K562 (cell line): ENCODE measurements around the gene PRXL2B. TPM values are rescaled to one million over a fixed set of nuclear protein-coding genes. Genes with fewer than 3 reads are reported as not detected.

Experiments used
- ATAC-seq: fragments of 200-7000 bp; cut with Tn5 transposase; 3 replicates; pipeline ENCODE4 v1.9.1; 2020; ENCODE audit warnings: moderate library complexity
- BruUV-seq: library from RNA; stranded (reverse); fragments of 400-500 nt; replicated peaks from 2 replicates; lab custom pipeline; 2021; lab: Mats Ljungman, UMichigan
- CTCF ChIA-PET: fragments of 300-600 bp; formaldehyde crosslinking; extraction: SDS; loops from one replicate; lab custom pipeline; 2021; ENCODE audit warnings: low intra/inter-chr PET ratio; lab: Yijun Ruan, JAX
- POLR2A ChIA-PET: fragments of 300-600, 350-650 bp; sonication (Branson Sonifier 250); formaldehyde crosslinking; extraction: SDS; loops from one replicate; lab custom pipeline; 2021; ENCODE audit warnings: antibody characterized with exemption, inconsistent platforms; lab: Yijun Ruan, JAX
- DNase-seq, 4 experiments: peaks; one replicate each; pipeline versions ENCODE4 v3.0.0 to v3.0.0-alpha.2; 2011 to 2018; ENCODE audit warnings: low spot score in 3 of 4, mixed read lengths in 3 of 4; ENCODE audit errors: extremely low read depth in 1 of 4
- FAIRE-seq: peaks from 2 replicates; lab custom pipeline; 2011; peaks lifted over from hg19 to GRCh38; lab: Jason Lieb, UNC
- H2AFZ ChIP-seq: 2 replicates; pipeline ENCODE4 v1.6.0; 2011; ENCODE audit warnings: low read depth, low read length, control low read depth, inconsistent platforms
- H3K27ac ChIP-seq: fragments of 200-600 bp; 3 replicates; pipeline ENCODE4 v1.8.0; 2011; ENCODE audit warnings: low read depth, mild to moderate bottlenecking, control low read depth, inconsistent platforms, low read length, moderate library complexity, mixed read lengths; ENCODE audit errors: extremely low read depth
- H3K27me3 ChIP-seq, 2 experiments: fragments of 300-600 bp in 1 of 2; 2 replicates in 1 of 2; 3 replicates in 1 of 2; pipeline versions ENCODE4 v1.6.0 to v1.8.0; 2011; ENCODE audit warnings: inconsistent platforms in 2 of 2, low read length in 2 of 2, mild to moderate bottlenecking in 1 of 2, mixed read lengths in 1 of 2, moderate library complexity in 1 of 2; ENCODE audit not compliant: control insufficient read depth in 2 of 2, insufficient read depth in 2 of 2
- H3K36me3 ChIP-seq: fragments of 300-600 bp; 3 replicates; pipeline ENCODE4 v1.8.0; 2011; ENCODE audit warnings: mild to moderate bottlenecking, low read length, inconsistent platforms; ENCODE audit not compliant: control insufficient read depth, insufficient read depth
- H3K4me1 ChIP-seq, 2 experiments: fragments of 200-600 bp in 1 of 2; replicated peaks in 1 of 2; 2 replicates in 1 of 2; 3 replicates in 1 of 2; pipeline versions ENCODE4 v1.5.1 to v1.8.0; 2011; ENCODE audit warnings: inconsistent platforms in 2 of 2, low read length in 2 of 2, mild to moderate bottlenecking in 1 of 2, mixed read lengths in 1 of 2, moderate library complexity in 1 of 2; ENCODE audit not compliant: control insufficient read depth in 2 of 2, insufficient read depth in 2 of 2
- H3K4me2 ChIP-seq: 2 replicates; pipeline ENCODE4 v1.6.1; 2011; ENCODE audit warnings: low read length, control low read depth, inconsistent platforms, mixed read lengths; ENCODE audit not compliant: insufficient read depth
- H3K4me3 ChIP-seq: fragments of 200-600 bp; sonication (generic), shearing (Covaris generic); 2 replicates; pipeline ENCODE4 v1.5.1; 2016; ENCODE audit warnings: control low read depth, inconsistent platforms
- H3K79me2 ChIP-seq: fragments of 200-600 bp; 3 replicates; pipeline ENCODE4 v1.8.0; 2011; ENCODE audit warnings: low read length, inconsistent platforms; ENCODE audit not compliant: control insufficient read depth, insufficient read depth
- H3K9ac ChIP-seq, 2 experiments: 2 replicates each; pipeline versions ENCODE4 v1.6.0 to v1.6.1; 2011; ENCODE audit warnings: low read depth in 2 of 2, low read length in 2 of 2, control low read depth in 1 of 2, inconsistent platforms in 1 of 2, mild to moderate bottlenecking in 1 of 2, mixed read lengths in 1 of 2; ENCODE audit not compliant: insufficient read depth in 1 of 2
- H3K9me1 ChIP-seq: one replicate; pipeline ENCODE4 v1.6.0; 2011; ENCODE audit warnings: inconsistent platforms, mild to moderate bottlenecking, low read length, moderate library complexity; ENCODE audit not compliant: control insufficient read depth, insufficient read depth
- H3K9me3 ChIP-seq: replicated peaks from 2 replicates; pipeline ENCODE4 v1.5.1; 2011; ENCODE audit warnings: low read depth, low read length, inconsistent platforms; ENCODE audit not compliant: control insufficient read depth, insufficient read depth
- H4K20me1 ChIP-seq: replicated peaks from 2 replicates; pipeline ENCODE4 v1.6.1; 2011; ENCODE audit warnings: low read length, inconsistent platforms, mixed read lengths; ENCODE audit not compliant: control insufficient read depth, insufficient read depth
- CBFA2T3 ChIP-seq: fragments of 450-650 bp; IDR thresholded peaks from 2 replicates; pipeline ENCODE4 v1.6.1; 2017
- CBX2 ChIP-seq: fragments of 200-600 bp; sonication (generic); IDR thresholded peaks from one replicate; pipeline ENCODE4 v1.6.1; 2012; ENCODE audit warnings: mild to moderate bottlenecking, low read length, inconsistent platforms; ENCODE audit not compliant: insufficient read depth, poor library complexity, severe bottlenecking
- CCAR2 ChIP-seq: fragments of 200-400 bp; formaldehyde crosslinking; IDR thresholded peaks from 2 replicates; pipeline ENCODE4 v1.6.1; 2017; ENCODE audit warnings: mild to moderate bottlenecking, low read depth, low read length
- GABPB2 ChIP-seq: fragments of 250-450 bp; sonication (Bioruptor Pico); conservative IDR thresholded peaks from 2 replicates; pipeline ENCODE4 v1.5.1; 2021; ENCODE audit warnings: mild to moderate bottlenecking
- HMG20B ChIP-seq: fragments of 250-450 bp; sonication (Bioruptor Pico); IDR thresholded peaks from 2 replicates; pipeline ENCODE4 v1.5.0; 2021; ENCODE audit warnings: mild to moderate bottlenecking
- SMARCA5 ChIP-seq: fragments of 450-650 bp; IDR thresholded peaks from 2 replicates; pipeline ENCODE4 v1.6.1; 2016
- TBL1XR1 ChIP-seq, 2 experiments: IDR thresholded peaks; 2 replicates each; pipeline ENCODE4 v1.6.1; 2012; ENCODE audit warnings: improper control_type of control experiment in 2 of 2, low read length in 2 of 2, mild to moderate bottlenecking in 1 of 2
- TEAD2 ChIP-seq: fragments of 450-650 bp; IDR thresholded peaks from 2 replicates; pipeline ENCODE4 v1.6.1; 2016; ENCODE audit warnings: missing genetic modification characterization, control low read depth, missing compliant biosample characterization
- TFAM ChIP-seq: fragments of 250-450 bp; sonication (Bioruptor Pico); conservative IDR thresholded peaks from 2 replicates; pipeline ENCODE4 v1.5.0; 2021; ENCODE audit warnings: mild to moderate bottlenecking, moderate library complexity
- ZNF133 ChIP-seq: fragments of 250-450 bp; sonication (Bioruptor Pico); IDR thresholded peaks from 2 replicates; pipeline ENCODE4 v1.4.0; 2020; ENCODE audit warnings: mild to moderate bottlenecking
- whole genome bisulfite sequencing: fragments of 100-300 bp; shearing (Covaris generic); methylation state at CpG from one replicate; pipeline ENCODE4 v1.1.6; 2016; ENCODE audit warnings: low coverage, mixed read lengths; ENCODE audit not compliant: insufficient coverage; ENCODE audit errors: missing lambda C conversion rate; 5-methylcytosine and 5-hydroxymethylcytosine counted together
- in situ Hi-C: fragments of 300-500 bp; cut with MboI; formaldehyde crosslinking; loops from 4 replicates; pipeline ENCODE4 v1.15.0; 2018; ENCODE audit warnings: inconsistent platforms, mixed read lengths
- intact Hi-C: fragments of 100-400 bp; cut with micrococcal nuclease; formaldehyde crosslinking; loops from 2 replicates; pipeline ENCODE4 v1.14.2; 2022
- polyA plus RNA-seq, 8 experiments: library from polyadenylated mRNA; depleted of rRNA in 4 of 8; stranded (reverse) in 5 of 8; unstranded in 3 of 8; fragments of >200 nt; fragmentation: Nextera tagmentation in 2 of 8; fragmentation: Illumina TruSeq in 1 of 8; extraction: Ambion mirVana in 2 of 8; extraction: Trizol in 1 of 8; gene quantifications; 2 replicates each; pipeline versions ENCODE4 v1.2.1 to v1.2.3, GENCODE V29; 2011 to 2014; ENCODE audit warnings: inconsistent platforms in 1 of 8, missing spikeins in 1 of 8
- total RNA-seq, 7 experiments: library from RNA; depleted of rRNA in 6 of 7; stranded (reverse); fragments of >200 nt in 6 of 7; fragmentation: Illumina TruSeq in 2 of 7; extraction: Trizol in 2 of 7; gene quantifications; 2 replicates each; pipeline versions ENCODE4 v1.2.1 to v1.2.3, GENCODE V29; 2011 to 2021; ENCODE audit warnings: low replicate concordance in 1 of 7
- TF ChIP-seq, protein P1 (sequence below), 2 experiments: fragments of 450-650 bp; formaldehyde crosslinking in 1 of 2; IDR thresholded peaks; 2 replicates each; pipeline versions ENCODE4 v1.4.0 to v1.6.1; 2014 to 2020; ENCODE audit warnings: mild to moderate bottlenecking in 2 of 2, borderline replicate concordance in 1 of 2, low read depth in 1 of 2
- TF ChIP-seq, protein P2 (sequence below): fragments of 450-650 bp; IDR thresholded peaks from 2 replicates; pipeline ENCODE4 v1.6.1; 2014; ENCODE audit warnings: low read depth, mild to moderate bottlenecking, moderate library complexity, borderline replicate concordance

The PRXL2B gene
- total and polyA plus RNA-seq, 9 of the 15 experiments (the other 6 are each of a cell fraction or from before 2014, with no cell fraction given) = 0.99 to 25.3 (median 11.8) TPM

DNA sequence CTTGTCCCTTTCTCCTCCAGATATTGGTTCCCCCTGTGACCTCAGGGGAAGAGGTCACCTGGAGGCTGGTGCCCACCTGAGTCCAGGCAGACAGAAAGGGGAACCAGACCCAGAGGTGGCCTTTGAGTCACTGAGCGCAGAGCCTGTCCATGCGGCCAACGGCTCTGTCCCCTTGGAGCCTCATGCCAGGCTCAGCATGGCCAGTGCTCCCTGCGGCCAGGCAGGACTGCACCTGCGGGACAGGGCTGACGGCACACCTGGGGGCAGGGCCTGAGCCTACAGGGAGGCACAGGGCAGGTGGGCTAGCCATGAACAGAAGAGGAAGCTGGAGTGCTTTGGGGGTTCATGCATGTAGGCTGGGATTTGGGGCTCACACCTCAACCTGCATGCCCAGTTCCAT lies 27.7 kb upstream of the PRXL2B start:
- in situ Hi-C loops = no loop called here
- Histone ChIP-seq H3K9me1 (no peaks in the 10 kb centered on the region), H4K20me1 (no peaks in the 10 kb centered on the region), H3K27me3 (peaks cover 0 to 10% of the 10 kb centered on the region in 2 experiments; a peak in 1 of 5 replicates), H3K79me2 (no peaks in the 10 kb centered on the region), H3K9ac (no peak overlapping the region), H3K4me2 (no peak overlapping the region), H3K4me3 (no peak overlapping the region), H2AFZ (no peak overlapping the region), H3K27ac (no peak overlapping the region), H3K9me3 (no peaks in the 10 kb centered on the region), H3K4me1 (peaks cover 26 to 89% of the 10 kb centered on the region in 2 experiments), H3K36me3 (no peaks in the 10 kb centered on the region)
- no TSS peak for BruUV-seq
- WGBS = 49% methylated on average over 6 of the region's 6 CpGs
- FAIRE-seq (no peak), DNase-seq (no peak), ATAC-seq (no peak)
- intact Hi-C loops = no loop called here
- TF ChIP-seq HMG20B (CRISPR knock-in tag) (no peak), TBL1XR1 (IDR thresholded peaks at IDR 0.05; ENCODE audit: low read length in 2 of 2) (no peak), TEAD2 (tag) (no peak), SMARCA5 (no peak), CBFA2T3 (no peak), CBX2 (no peak), TFAM (CRISPR knock-in tag) (no peak), CCAR2 (no peak), ZNF133 (no peak), GABPB2 (CRISPR knock-in tag) (no peak)
- TF ChIP-seq, protein P1, sequence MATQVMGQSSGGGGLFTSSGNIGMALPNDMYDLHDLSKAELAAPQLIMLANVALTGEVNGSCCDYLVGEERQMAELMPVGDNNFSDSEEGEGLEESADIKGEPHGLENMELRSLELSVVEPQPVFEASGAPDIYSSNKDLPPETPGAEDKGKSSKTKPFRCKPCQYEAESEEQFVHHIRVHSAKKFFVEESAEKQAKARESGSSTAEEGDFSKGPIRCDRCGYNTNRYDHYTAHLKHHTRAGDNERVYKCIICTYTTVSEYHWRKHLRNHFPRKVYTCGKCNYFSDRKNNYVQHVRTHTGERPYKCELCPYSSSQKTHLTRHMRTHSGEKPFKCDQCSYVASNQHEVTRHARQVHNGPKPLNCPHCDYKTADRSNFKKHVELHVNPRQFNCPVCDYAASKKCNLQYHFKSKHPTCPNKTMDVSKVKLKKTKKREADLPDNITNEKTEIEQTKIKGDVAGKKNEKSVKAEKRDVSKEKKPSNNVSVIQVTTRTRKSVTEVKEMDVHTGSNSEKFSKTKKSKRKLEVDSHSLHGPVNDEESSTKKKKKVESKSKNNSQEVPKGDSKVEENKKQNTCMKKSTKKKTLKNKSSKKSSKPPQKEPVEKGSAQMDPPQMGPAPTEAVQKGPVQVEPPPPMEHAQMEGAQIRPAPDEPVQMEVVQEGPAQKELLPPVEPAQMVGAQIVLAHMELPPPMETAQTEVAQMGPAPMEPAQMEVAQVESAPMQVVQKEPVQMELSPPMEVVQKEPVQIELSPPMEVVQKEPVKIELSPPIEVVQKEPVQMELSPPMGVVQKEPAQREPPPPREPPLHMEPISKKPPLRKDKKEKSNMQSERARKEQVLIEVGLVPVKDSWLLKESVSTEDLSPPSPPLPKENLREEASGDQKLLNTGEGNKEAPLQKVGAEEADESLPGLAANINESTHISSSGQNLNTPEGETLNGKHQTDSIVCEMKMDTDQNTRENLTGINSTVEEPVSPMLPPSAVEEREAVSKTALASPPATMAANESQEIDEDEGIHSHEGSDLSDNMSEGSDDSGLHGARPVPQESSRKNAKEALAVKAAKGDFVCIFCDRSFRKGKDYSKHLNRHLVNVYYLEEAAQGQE (IDR thresholded peaks at IDR 0.05; ENCODE audit: borderline replicate concordance) = no peak
- TF ChIP-seq, protein P1 (CRISPR knock-in tag; IDR thresholded peaks at IDR 0.05; ENCODE audit: low read depth) = no peak
- TF ChIP-seq, protein P2, sequence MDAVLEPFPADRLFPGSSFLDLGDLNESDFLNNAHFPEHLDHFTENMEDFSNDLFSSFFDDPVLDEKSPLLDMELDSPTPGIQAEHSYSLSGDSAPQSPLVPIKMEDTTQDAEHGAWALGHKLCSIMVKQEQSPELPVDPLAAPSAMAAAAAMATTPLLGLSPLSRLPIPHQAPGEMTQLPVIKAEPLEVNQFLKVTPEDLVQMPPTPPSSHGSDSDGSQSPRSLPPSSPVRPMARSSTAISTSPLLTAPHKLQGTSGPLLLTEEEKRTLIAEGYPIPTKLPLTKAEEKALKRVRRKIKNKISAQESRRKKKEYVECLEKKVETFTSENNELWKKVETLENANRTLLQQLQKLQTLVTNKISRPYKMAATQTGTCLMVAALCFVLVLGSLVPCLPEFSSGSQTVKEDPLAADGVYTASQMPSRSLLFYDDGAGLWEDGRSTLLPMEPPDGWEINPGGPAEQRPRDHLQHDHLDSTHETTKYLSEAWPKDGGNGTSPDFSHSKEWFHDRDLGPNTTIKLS = no peak
- POLR2A ChIA-PET = interaction anchor here (0.6 to 1.7 kb wide), 3 partner anchors 12 to 602 kb away, joined by 3 to 5 read pairs (median 3); no protein-coding TSS in a partner anchor
- CTCF ChIA-PET = no interaction called here
